ENCODE measurements around the gene SLC16A4.

GRCh38 chr1:110433213-110433612 is 42.4 kb upstream of the SLC16A4 start:
- TF ChIP-seq, protein P1, sequence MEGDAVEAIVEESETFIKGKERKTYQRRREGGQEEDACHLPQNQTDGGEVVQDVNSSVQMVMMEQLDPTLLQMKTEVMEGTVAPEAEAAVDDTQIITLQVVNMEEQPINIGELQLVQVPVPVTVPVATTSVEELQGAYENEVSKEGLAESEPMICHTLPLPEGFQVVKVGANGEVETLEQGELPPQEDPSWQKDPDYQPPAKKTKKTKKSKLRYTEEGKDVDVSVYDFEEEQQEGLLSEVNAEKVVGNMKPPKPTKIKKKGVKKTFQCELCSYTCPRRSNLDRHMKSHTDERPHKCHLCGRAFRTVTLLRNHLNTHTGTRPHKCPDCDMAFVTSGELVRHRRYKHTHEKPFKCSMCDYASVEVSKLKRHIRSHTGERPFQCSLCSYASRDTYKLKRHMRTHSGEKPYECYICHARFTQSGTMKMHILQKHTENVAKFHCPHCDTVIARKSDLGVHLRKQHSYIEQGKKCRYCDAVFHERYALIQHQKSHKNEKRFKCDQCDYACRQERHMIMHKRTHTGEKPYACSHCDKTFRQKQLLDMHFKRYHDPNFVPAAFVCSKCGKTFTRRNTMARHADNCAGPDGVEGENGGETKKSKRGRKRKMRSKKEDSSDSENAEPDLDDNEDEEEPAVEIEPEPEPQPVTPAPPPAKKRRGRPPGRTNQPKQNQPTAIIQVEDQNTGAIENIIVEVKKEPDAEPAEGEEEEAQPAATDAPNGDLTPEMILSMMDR (IDR thresholded peaks at IDR 0.05): no peak
- TF ChIP-seq POLR2A (IDR thresholded peaks at IDR 0.05): no peak

Measured in prostate gland (tissue), 2 donors.